ENCODE data around the gene TIA1. TPM values are rescaled to one million over a fixed set of nuclear protein-coding genes. Genes with fewer than 3 reads are reported as not detected.
"Not testable (repeated sequence)": the region's sequence is repeated elsewhere in the genome, so short reads cannot be mapped to it uniquely, and the experiment has no call there.

The TIA1 gene, protein sequence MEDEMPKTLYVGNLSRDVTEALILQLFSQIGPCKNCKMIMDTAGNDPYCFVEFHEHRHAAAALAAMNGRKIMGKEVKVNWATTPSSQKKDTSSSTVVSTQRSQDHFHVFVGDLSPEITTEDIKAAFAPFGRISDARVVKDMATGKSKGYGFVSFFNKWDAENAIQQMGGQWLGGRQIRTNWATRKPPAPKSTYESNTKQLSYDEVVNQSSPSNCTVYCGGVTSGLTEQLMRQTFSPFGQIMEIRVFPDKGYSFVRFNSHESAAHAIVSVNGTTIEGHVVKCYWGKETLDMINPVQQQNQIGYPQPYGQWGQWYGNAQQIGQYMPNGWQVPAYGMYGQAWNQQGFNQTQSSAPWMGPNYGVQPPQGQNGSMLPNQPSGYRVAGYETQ
- total RNA-seq (100 to 1,000 TPM in 1 of 2 donors, 10 to 100 TPM in 1; 87.6 to 150 TPM), polyA plus RNA-seq (10 to 100 TPM; 27.8 to 79.3 TPM)
- long read RNA-seq, donor 1, full-length matches to known transcripts: 22 of 36 reads
- long read RNA-seq, donor 1, partial matches to known transcripts: 3 of 36 reads
- long read RNA-seq, donor 1, other reads (novel, unspliced or antisense): 11 of 36 reads
- long read RNA-seq, donor 2, full-length matches to known transcripts: 8 of 26 reads
- long read RNA-seq, donor 2, partial matches to known transcripts: 6 of 26 reads
- long read RNA-seq, donor 2, other reads (novel, unspliced or antisense): 12 of 26 reads

DNA sequence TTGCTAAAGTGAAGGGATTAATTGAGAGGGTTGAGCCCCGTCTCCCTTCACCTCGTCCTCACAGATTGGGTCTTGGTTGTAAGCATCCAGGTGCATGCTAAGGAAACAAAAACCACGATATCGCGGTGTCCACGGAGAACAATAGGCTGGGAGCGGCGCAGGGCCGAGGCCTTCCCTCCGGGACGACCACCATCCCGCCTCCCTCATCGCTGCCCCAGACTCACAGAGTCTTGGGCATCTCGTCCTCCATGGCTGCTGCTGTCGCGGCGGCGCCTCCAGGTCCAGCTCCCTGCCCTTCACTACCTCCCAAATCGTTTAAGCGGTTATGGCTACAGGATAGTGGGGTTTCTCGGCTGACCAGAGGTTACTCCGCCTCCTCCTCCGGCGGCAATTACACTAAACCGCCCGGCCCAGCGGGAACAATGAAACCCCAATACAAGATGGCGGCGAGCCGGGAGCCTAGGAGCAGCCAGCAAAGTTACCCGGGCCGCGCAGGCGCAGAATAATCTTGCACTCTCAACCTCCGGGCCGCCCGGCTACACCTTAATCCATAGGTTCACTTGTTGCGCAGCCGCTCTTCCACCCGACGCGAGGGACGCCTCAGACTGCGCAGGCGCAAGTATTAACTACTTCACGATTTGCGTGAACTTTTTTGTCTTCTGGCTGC is at the start of gene TIA1:
Gene TIA1 (minus strand): TSS at position 448 of the 667 bp plus-strand sequence. CDS start 198 bp downstream, at position 250.
- WGBS, 2 donors: 0% methylated on average over 47 of the region's 47 CpGs
- ATAC-seq (ENCODE audit: low FRiP score) (peak; percentile 99), DNase-seq (peak; percentile 99)
- Histone ChIP-seq H3K9me3 (ENCODE audit: control insufficient read depth, low read length) (no peaks in the 10 kb centered on the region), H3K27ac (ENCODE audit: low read depth in 1 of 2, low read length in 2 of 2) (peak within 1 kb of the TSS; percentile 91 to 93), H3K27me3 (ENCODE audit: control insufficient read depth in 1 of 2, insufficient read depth in 2 of 2, low read length in 1 of 2) (no peaks in the 10 kb centered on the region), H3K4me3 (ENCODE audit: low read length in 2 of 2) (peak within 1 kb of the TSS; percentile 86), H3K4me1 (ENCODE audit: control insufficient read depth in 1 of 2, insufficient read depth in 2 of 2, low read length in 2 of 2) (peaks cover 0 to 5% of the 10 kb centered on the region in 2 donors), H3K36me3 (ENCODE audit: control insufficient read depth in 1 of 2, insufficient read depth in 2 of 2, low read length in 1 of 2) (no peaks in the 10 kb centered on the region)
- intact Hi-C loops (cut with DNase I): loop anchor here (2.0 to 5.0 kb wide), 2 partner anchors 44 to 58 kb away; partner anchors contain the start of genes C2orf42 (in 1 of the 2) and SNRPG (in 1 of the 2)

DNA sequence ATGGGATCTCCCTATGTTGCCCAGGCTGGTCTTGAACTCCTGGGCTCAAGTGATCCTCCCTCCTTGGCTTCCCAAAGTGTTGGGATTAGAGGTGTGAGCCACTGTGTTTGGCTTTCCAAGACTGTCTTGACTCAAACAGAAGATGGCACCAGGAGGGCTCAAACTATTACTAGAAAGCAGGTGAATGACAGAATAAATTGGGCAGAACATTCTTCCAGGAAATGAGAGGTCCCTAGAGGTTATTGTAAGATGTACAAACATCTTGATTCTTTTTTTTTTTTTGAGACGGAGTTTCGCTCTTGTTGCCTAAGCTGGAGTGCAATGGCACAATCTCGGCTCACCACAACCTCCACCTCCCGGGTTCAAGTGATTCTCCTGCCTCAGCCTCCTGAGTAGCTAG is 49.4 kb upstream of the TIA1 start:
- not testable (repeated sequence) for H3K27ac ChIP-seq (ENCODE audit: low read depth in 1 of 2, low read length in 2 of 2)
- 90 to 94% methylated on average over 4 of the region's 4 CpGs for WGBS, 2 donors
- intact Hi-C loops (cut with DNase I): loop anchor here in 1 of 2 donors (10.0 kb wide), 1 partner anchor 383 kb away; the partner anchor contains the start of gene MXD1

DNA sequence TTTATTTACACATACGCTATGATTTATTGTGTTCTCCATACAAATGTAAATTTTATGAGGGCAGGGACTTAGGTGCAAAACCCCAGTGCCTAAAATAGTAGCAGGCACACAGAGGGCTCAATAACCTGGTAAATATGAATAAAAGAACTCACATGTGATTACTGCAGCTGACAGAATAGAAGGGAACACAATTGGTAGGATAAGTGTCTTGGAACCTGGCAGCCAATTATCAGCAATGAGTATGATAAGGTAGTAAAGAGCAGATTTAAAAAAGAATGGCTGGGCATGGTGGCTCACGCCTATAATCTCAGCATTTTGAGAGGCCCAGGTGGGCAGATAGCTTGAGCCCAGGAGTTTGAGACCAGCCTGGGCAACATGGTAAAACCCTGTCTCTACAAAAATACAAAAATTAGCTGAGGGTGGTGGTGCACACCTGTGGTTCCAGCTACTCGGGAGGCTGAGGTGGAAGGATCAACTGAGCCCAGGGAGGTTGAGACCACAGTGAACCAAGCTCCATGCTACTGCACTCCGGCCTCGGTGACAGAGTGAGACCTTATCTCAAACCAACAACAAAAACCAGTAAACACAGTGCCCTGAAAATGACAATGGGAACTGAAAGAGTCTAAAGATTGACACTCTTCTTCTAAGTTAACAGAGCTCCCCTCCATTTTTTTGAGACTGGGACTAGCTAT is 35.2 kb upstream of the TIA1 start:
- no peak for ATAC-seq (ENCODE audit: low FRiP score)
- intact Hi-C loops (cut with DNase I): loop anchor here in 1 of 2 donors (10.0 kb wide), 1 partner anchor 89 kb away; the partner anchor contains the start of gene C2orf42
- H3K36me3 ChIP-seq (ENCODE audit: control insufficient read depth in 1 of 2, insufficient read depth in 2 of 2, low read length in 1 of 2): peaks cover 5% of the 10 kb centered on the region in 2 donors
- no peak overlapping the region for H3K27ac ChIP-seq (ENCODE audit: low read depth in 1 of 2, low read length in 2 of 2)
- no peak overlapping the region for H3K4me3 ChIP-seq (ENCODE audit: low read length in 2 of 2)
- DNase-seq: no peak
- 92 to 94% methylated on average over 5 of the region's 5 CpGs for WGBS, 2 donors
- H3K9me3 ChIP-seq (ENCODE audit: control insufficient read depth, low read length): no peaks in the 10 kb centered on the region
- H3K27me3 ChIP-seq (ENCODE audit: control insufficient read depth in 1 of 2, insufficient read depth in 2 of 2, low read length in 1 of 2): no peaks in the 10 kb centered on the region
- no peaks in the 10 kb centered on the region for H3K4me1 ChIP-seq (ENCODE audit: control insufficient read depth in 1 of 2, insufficient read depth in 2 of 2, low read length in 2 of 2)

More for the DNA sequence above, 49.4 kb upstream of the TIA1 start:
- not testable (repeated sequence) for H3K27me3 ChIP-seq (ENCODE audit: control insufficient read depth in 1 of 2, insufficient read depth in 2 of 2, low read length in 1 of 2); H3K4me1 ChIP-seq (ENCODE audit: control insufficient read depth in 1 of 2, insufficient read depth in 2 of 2, low read length in 2 of 2); H3K4me3 ChIP-seq (ENCODE audit: low read length in 2 of 2); H3K36me3 ChIP-seq (ENCODE audit: control insufficient read depth in 1 of 2, insufficient read depth in 2 of 2, low read length in 1 of 2); H3K9me3 ChIP-seq (ENCODE audit: control insufficient read depth, low read length); DNase-seq; ATAC-seq (ENCODE audit: low FRiP score)

DNA sequence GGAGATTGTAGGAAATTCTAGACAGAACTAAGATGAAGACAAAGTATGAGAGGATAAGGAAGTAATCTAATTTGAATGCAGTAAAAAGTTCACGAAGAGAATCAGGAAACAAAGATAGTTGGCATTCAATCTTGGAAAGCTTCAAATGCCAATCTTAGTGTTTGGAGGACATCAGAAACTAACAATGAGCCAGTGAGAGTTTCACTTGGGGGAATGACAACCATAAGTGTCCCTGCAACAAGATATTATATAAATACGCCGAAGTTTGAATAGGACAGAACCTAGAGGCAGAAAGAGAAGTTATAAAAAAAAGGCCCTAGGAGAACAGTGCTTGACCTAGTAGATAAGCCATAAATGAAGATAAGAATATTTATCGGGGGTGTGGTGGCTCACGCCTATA is 34.0 kb upstream of the TIA1 start:
- no peak for ATAC-seq (ENCODE audit: low FRiP score)
- 88% methylated on average over 5 of the region's 5 CpGs for WGBS, 2 donors
- H3K36me3 ChIP-seq (ENCODE audit: control insufficient read depth in 1 of 2, insufficient read depth in 2 of 2, low read length in 1 of 2): peaks cover 5% of the 10 kb centered on the region in 2 donors

DNA sequence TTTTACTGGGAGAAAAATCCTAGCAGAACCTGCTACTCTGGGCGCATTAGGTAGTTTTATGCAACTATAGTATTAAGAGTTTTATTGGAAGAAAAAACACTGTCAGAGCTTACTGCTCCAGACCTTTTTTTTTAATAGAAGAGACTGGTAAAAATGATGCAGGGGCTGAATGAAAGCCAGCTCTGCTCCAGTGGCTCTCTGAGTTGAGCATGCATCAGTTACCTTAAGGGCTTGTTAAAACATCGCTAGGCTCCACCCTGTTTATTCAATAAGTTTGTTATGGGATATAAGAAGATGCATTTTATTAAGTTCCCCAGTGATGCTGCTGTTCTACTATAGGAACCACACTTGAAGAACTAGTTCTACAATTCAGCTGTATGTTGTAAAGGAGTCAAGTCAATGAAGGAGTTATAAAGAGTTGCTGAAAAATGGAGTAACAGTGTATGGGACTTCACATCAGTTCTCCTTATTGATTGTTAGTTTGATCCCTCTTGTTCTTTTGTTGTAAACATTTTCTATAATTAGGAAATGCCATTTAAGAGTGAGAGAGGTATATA is 31.9 kb upstream of the TIA1 start:
- intact Hi-C loops (cut with DNase I): loop anchor here in 1 of 2 donors (10.0 kb wide), 1 partner anchor 86 kb away; the partner anchor contains the start of gene C2orf42
- Histone ChIP-seq H3K27me3 (ENCODE audit: control insufficient read depth in 1 of 2, insufficient read depth in 2 of 2, low read length in 1 of 2) (no peaks in the 10 kb centered on the region), H3K9me3 (ENCODE audit: control insufficient read depth, low read length) (no peaks in the 10 kb centered on the region), H3K36me3 (ENCODE audit: control insufficient read depth in 1 of 2, insufficient read depth in 2 of 2, low read length in 1 of 2) (peaks cover 4 to 5% of the 10 kb centered on the region in 2 donors), H3K4me1 (ENCODE audit: control insufficient read depth in 1 of 2, insufficient read depth in 2 of 2, low read length in 2 of 2) (no peaks in the 10 kb centered on the region), H3K27ac (ENCODE audit: low read depth in 1 of 2, low read length in 2 of 2) (no peak overlapping the region), H3K4me3 (ENCODE audit: low read length in 2 of 2) (no peak overlapping the region)
- 94 to 95% methylated on average over 2 of the region's 2 CpGs for WGBS, 2 donors
- ATAC-seq (ENCODE audit: low FRiP score) (no peak), DNase-seq (no peak)

More for the DNA sequence above, 34.0 kb upstream of the TIA1 start:
- H3K9me3 ChIP-seq (ENCODE audit: control insufficient read depth, low read length): no peaks in the 10 kb centered on the region
- DNase-seq: no peak
- no peak overlapping the region for H3K4me3 ChIP-seq (ENCODE audit: low read length in 2 of 2)
- intact Hi-C loops (cut with DNase I): loop anchor here in 1 of 2 donors (10.0 kb wide), 1 partner anchor 88 kb away; the partner anchor contains the start of gene C2orf42
- H3K4me1 ChIP-seq (ENCODE audit: control insufficient read depth in 1 of 2, insufficient read depth in 2 of 2, low read length in 2 of 2): no peaks in the 10 kb centered on the region
- no peaks in the 10 kb centered on the region for H3K27me3 ChIP-seq (ENCODE audit: control insufficient read depth in 1 of 2, insufficient read depth in 2 of 2, low read length in 1 of 2)
- no peak overlapping the region for H3K27ac ChIP-seq (ENCODE audit: low read depth in 1 of 2, low read length in 2 of 2)

DNA sequence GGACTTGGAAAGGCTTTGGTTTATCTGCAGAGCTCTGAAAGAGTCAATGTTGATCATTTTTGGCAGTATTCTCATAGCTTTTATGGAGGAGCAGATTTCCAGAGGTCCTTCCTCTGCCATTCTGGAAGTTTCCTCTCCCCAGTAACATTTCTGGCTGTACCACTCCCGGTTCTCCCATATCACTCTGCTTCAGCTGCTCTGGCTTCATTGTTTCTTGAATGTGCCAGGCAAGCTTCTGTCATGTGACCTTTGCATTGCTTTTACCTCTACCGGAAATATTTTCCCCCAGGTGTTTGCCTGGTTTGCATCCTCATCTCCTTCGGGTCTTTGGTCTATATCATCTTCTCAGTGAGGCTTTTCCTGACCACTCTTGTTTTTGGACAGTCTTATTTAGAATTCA is 21.9 kb upstream of the TIA1 start:
- Histone ChIP-seq H3K27ac (ENCODE audit: low read depth in 1 of 2, low read length in 2 of 2) (no peak overlapping the region), H3K27me3 (ENCODE audit: control insufficient read depth in 1 of 2, insufficient read depth in 2 of 2, low read length in 1 of 2) (no peaks in the 10 kb centered on the region), H3K4me3 (ENCODE audit: low read length in 2 of 2) (no peak overlapping the region), H3K9me3 (ENCODE audit: control insufficient read depth, low read length) (no peaks in the 10 kb centered on the region), H3K36me3 (ENCODE audit: control insufficient read depth in 1 of 2, insufficient read depth in 2 of 2, low read length in 1 of 2) (peaks cover 0 to 3% of the 10 kb centered on the region in 2 donors), H3K4me1 (ENCODE audit: control insufficient read depth in 1 of 2, insufficient read depth in 2 of 2, low read length in 2 of 2) (no peaks in the 10 kb centered on the region)
- DNase-seq: no peak
- ATAC-seq (ENCODE audit: low FRiP score): no peak
- intact Hi-C loops (cut with DNase I): no loop called here
- 67 to 70% methylated on average over 3 of the region's 3 CpGs for WGBS, 2 donors

DNA sequence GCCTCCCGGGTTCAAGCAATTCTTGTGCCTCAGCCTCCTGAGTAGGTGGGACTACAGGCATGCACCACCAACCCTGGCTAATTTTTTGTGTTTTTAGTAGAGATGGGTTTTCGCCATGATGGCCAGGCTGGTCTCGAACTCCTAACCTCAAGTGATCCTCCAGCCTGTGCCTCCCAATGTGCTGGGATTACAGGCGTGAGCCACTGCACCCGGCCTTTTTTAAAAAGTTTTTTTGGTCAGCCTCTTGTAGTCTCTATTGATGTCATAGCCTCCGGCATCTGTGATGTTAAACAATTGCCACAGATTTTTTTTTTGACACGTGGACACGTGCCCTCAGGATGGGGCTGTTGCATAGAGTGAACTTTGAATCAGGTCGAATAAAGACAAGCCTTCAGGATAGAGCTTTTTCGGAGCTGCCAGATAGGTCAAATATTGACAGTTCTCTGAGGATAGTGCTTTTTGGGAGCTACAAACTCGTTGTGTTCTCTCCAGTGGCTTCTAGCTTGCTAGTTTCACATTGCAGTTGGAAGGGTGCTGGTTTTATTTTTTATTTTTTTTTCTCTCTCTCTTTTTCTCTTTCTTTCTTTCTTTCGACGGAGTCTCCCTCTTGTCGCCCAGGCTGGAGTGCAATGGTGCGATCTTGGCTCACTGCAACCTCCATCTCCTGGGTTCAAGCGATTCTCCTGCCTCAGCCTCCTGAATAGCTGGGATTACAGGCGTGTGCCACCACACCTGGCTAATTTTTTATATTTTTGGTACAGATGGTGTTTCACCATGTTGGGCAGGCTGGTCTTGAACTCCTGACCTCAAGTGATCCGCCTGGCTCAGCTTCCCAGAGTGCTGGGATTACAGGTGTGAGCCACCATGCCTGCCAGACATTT is 21.2 kb upstream of the TIA1 start:
- H3K27me3 ChIP-seq (ENCODE audit: control insufficient read depth in 1 of 2, insufficient read depth in 2 of 2, low read length in 1 of 2); intact Hi-C loops (cut with DNase I); H3K4me3 ChIP-seq (ENCODE audit: low read length in 2 of 2); DNase-seq; H3K4me1 ChIP-seq (ENCODE audit: control insufficient read depth in 1 of 2, insufficient read depth in 2 of 2, low read length in 2 of 2); H3K36me3 ChIP-seq (ENCODE audit: control insufficient read depth in 1 of 2, insufficient read depth in 2 of 2, low read length in 1 of 2); ATAC-seq (ENCODE audit: low FRiP score); H3K27ac ChIP-seq (ENCODE audit: low read depth in 1 of 2, low read length in 2 of 2); H3K9me3 ChIP-seq (ENCODE audit: control insufficient read depth, low read length): not testable (repeated sequence)
- WGBS, 2 donors: 93% methylated on average over 18 of the region's 18 CpGs
